ENCODE data around the gene FAM162B.
"Not testable (repeated sequence)": the region's sequence is repeated elsewhere in the genome, so short reads cannot be mapped to it uniquely, and the experiment has no call there.

Gene FAM162B

GRCh38 chr6:116714761-116715160 is 50.8 kb downstream of the FAM162B start:
- DNase-seq: no peak

GRCh38 chr6:116714296-116714695 is 51.2 kb downstream of the FAM162B start:
- DNase-seq: no peak

- DNase-seq: no peak
Measured at GRCh38 chr6:116705917-116706316, 59.6 kb downstream of the FAM162B start.

- not testable (repeated sequence) for DNase-seq
Measured at GRCh38 chr6:116703888-116704287, 61.6 kb downstream of the FAM162B start.

All from NCI-H1417 (cell line).